Gastrocnemius medialis (tissue), 4 donors: ENCODE data around the gene SLC29A3.

Experiments
- POLR2A ChIP-seq, 2 donors: fragments of 450-650 bp; IDR thresholded peaks; one replicate each; pipeline ENCODE4 v1.6.1; 2017; ENCODE audit warnings: antibody characterized with exemption in 2 of 2, mild to moderate bottlenecking in 2 of 2, moderate library complexity in 2 of 2
- TF ChIP-seq, protein P1 (sequence below), 5 experiments: fragments of 450-650 bp in 3 of 5; fragments of 200-600 bp in 2 of 5; sonication (generic) in 2 of 5; IDR thresholded peaks in 4 of 5; conservative IDR thresholded peaks in 1 of 5; 1 replicate in 4 of 5; 2 replicates in 1 of 5; pipeline ENCODE4 v1.5.1; 2016 to 2019; ENCODE audit warnings: antibody characterized with exemption in 5 of 5, mild to moderate bottlenecking in 3 of 5, moderate library complexity in 3 of 5

DNA sequence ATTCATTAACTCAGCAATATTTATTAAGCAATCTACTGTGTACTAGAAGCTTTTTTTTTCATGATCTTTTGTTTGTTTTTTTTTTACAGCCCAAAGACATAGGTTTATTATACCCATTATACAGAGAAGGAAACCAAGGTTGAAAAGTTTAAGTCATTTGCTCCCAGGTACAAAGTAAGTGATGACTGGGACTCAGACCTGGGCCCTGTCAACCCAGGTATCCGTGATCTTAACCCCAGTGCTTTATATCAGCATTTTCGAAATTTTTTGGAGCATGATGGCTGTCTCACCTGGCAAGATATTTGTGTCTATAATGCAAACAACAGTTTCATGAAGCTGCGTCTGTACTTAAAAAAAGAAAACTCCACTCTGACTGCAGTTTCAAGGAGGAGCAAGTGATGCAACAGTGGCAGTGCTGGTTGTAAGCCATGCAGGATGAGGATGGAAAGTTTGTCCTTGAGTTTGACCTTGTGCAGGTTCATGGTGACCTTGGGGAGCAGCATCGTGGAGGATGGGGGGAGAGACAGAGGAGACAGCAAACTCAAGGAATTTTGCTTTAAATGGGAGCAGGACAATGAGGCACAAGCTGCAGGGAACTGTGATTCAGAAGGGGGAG lies 11.8 kb downstream of the SLC29A3 start:
- TF ChIP-seq, protein P1, sequence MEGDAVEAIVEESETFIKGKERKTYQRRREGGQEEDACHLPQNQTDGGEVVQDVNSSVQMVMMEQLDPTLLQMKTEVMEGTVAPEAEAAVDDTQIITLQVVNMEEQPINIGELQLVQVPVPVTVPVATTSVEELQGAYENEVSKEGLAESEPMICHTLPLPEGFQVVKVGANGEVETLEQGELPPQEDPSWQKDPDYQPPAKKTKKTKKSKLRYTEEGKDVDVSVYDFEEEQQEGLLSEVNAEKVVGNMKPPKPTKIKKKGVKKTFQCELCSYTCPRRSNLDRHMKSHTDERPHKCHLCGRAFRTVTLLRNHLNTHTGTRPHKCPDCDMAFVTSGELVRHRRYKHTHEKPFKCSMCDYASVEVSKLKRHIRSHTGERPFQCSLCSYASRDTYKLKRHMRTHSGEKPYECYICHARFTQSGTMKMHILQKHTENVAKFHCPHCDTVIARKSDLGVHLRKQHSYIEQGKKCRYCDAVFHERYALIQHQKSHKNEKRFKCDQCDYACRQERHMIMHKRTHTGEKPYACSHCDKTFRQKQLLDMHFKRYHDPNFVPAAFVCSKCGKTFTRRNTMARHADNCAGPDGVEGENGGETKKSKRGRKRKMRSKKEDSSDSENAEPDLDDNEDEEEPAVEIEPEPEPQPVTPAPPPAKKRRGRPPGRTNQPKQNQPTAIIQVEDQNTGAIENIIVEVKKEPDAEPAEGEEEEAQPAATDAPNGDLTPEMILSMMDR (IDR thresholded peaks at IDR 0.05 in 4 of 5, conservative IDR thresholded peaks at IDR 0.05 in 1 of 5): no peak
- TF ChIP-seq POLR2A (IDR thresholded peaks at IDR 0.05): no peak
